OCI-LY1 (cell line): ENCODE measurements around the gene MTHFD1.

ENCODE experiments used
- H2AFZ ChIP-seq: fragments of 200-600 bp; sonication (generic), shearing (Covaris generic); 2 replicates; pipeline ENCODE4 v1.6.0; 2014; ENCODE audit warnings: antibody characterized with exemption, mild to moderate bottlenecking, low read length
- H3F3A ChIP-seq: fragments of 200-600 bp; sonication (generic), shearing (Covaris generic); 2 replicates; pipeline ENCODE4 v1.6.0; 2014; ENCODE audit warnings: mild to moderate bottlenecking, antibody characterized with exemption, low read length, moderate library complexity; ENCODE audit not compliant: insufficient read depth
- H3K27ac ChIP-seq: fragments of 200-600 bp; sonication (generic); 2 replicates; pipeline ENCODE4 v1.5.1; 2014; ENCODE audit warnings: low read length, mixed run types, mild to moderate bottlenecking, low read depth; ENCODE audit not compliant: poor library complexity, severe bottlenecking
- H3K27me3 ChIP-seq: fragments of 200-600 bp; sonication (generic); 2 replicates; pipeline ENCODE4 v1.6.0; 2014; ENCODE audit warnings: antibody characterized with exemption, mild to moderate bottlenecking, low read length, moderate library complexity; ENCODE audit not compliant: insufficient read depth
- H3K36me3 ChIP-seq: fragments of 200-600 bp; sonication (generic); 2 replicates; pipeline ENCODE4 v1.6.1; 2014; ENCODE audit warnings: mild to moderate bottlenecking, antibody characterized with exemption, low read length, moderate library complexity, mixed read lengths; ENCODE audit not compliant: insufficient read depth
- H3K4me1 ChIP-seq: fragments of 200-600 bp; sonication (generic); 2 replicates; pipeline ENCODE4 v1.5.1; 2014; ENCODE audit warnings: mild to moderate bottlenecking, low read length, moderate library complexity; ENCODE audit not compliant: insufficient read depth, severe bottlenecking
- H3K4me2 ChIP-seq: fragments of 200-600 bp; sonication (generic), shearing (Covaris generic); 2 replicates; pipeline ENCODE4 v1.6.1; 2014; ENCODE audit warnings: low read length
- H3K4me3 ChIP-seq: fragments of 200-600 bp; sonication (generic); 2 replicates; pipeline ENCODE4 v1.5.1; 2014; ENCODE audit warnings: low read length, low read depth, mild to moderate bottlenecking, mixed read lengths; ENCODE audit not compliant: poor library complexity, severe bottlenecking
- H3K79me2 ChIP-seq: fragments of 200-600 bp; shearing (Covaris generic); 2 replicates; pipeline ENCODE4 v1.6.1; 2016; ENCODE audit warnings: mixed run types, low read length, mixed read lengths; ENCODE audit not compliant: insufficient read depth
- H3K9ac ChIP-seq: fragments of 200-600 bp; sonication (generic), shearing (Covaris generic); 2 replicates; pipeline ENCODE4 v1.6.1; 2014; ENCODE audit warnings: mild to moderate bottlenecking, low read length, mixed read lengths
- H3K9me2 ChIP-seq: fragments of 200-600 bp; sonication (generic), shearing (Covaris generic); 2 replicates; pipeline ENCODE4 v1.6.1; 2014; ENCODE audit warnings: low read depth, mild to moderate bottlenecking, low read length, mixed read lengths
- H3K9me3 ChIP-seq: fragments of 200-600 bp; shearing (Covaris generic); 2 replicates; pipeline ENCODE4 v1.6.1; 2014; ENCODE audit warnings: low read length, mixed read lengths
- H4K20me1 ChIP-seq: fragments of 200-600 bp; sonication (generic), shearing (Covaris generic); 2 replicates; pipeline ENCODE4 v1.6.0; 2016; ENCODE audit warnings: mild to moderate bottlenecking, low read length; ENCODE audit not compliant: insufficient read depth
- EZH2 ChIP-seq: fragments of 200-600 bp; sonication (generic), shearing (Covaris generic); IDR thresholded peaks from 2 replicates; pipeline ENCODE4 v1.8.0; 2017; ENCODE audit warnings: borderline replicate concordance, mixed run types, mild to moderate bottlenecking, antibody characterized with exemption, low read length, moderate library complexity, mixed read lengths
- TF ChIP-seq, protein P1 (sequence below): fragments of 200-600 bp; sonication (generic), shearing (Covaris generic); IDR thresholded peaks from 2 replicates; pipeline ENCODE4 v1.5.1; 2017; ENCODE audit warnings: mild to moderate bottlenecking, antibody characterized with exemption, low read length, moderate library complexity, mixed read lengths

The MTHFD1 gene

DNA sequence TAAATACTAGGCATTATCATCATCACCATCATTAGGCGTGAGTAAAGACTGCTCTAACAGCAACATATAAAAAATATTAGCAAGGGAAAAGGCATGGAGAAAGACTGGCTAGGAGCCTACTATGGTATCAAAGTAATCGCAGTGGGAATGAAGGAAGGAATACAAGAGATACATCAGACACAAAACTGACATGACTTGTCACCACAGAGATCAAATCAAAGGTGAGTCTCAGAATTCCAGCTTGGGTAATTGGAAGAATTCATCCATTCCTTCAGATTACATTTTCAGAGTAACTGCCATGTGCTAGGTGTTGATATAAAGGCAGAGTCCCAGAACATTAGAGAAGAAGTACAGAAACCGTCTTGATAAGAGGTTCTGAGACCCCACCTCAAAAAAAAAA lies 105.3 kb downstream of the MTHFD1 start:
- peaks cover 15% of the 10 kb centered on the region for H3K79me2 ChIP-seq
- H4K20me1 ChIP-seq = no peaks in the 10 kb centered on the region
- H3K9ac ChIP-seq = no peak overlapping the region
- no peaks in the 10 kb centered on the region for H3K27me3 ChIP-seq
- no peaks in the 10 kb centered on the region for H3F3A ChIP-seq
- no peak overlapping the region for H3K4me2 ChIP-seq
- H3K9me2 ChIP-seq = no peaks in the 10 kb centered on the region
- peaks cover 56% of the 10 kb centered on the region for H3K36me3 ChIP-seq
- H3K4me1 ChIP-seq = peaks cover 5% of the 10 kb centered on the region
- H3K4me3 ChIP-seq = no peak overlapping the region
- H3K9me3 ChIP-seq = no peaks in the 10 kb centered on the region
- TF ChIP-seq, protein P1, sequence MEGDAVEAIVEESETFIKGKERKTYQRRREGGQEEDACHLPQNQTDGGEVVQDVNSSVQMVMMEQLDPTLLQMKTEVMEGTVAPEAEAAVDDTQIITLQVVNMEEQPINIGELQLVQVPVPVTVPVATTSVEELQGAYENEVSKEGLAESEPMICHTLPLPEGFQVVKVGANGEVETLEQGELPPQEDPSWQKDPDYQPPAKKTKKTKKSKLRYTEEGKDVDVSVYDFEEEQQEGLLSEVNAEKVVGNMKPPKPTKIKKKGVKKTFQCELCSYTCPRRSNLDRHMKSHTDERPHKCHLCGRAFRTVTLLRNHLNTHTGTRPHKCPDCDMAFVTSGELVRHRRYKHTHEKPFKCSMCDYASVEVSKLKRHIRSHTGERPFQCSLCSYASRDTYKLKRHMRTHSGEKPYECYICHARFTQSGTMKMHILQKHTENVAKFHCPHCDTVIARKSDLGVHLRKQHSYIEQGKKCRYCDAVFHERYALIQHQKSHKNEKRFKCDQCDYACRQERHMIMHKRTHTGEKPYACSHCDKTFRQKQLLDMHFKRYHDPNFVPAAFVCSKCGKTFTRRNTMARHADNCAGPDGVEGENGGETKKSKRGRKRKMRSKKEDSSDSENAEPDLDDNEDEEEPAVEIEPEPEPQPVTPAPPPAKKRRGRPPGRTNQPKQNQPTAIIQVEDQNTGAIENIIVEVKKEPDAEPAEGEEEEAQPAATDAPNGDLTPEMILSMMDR = no peak
- no peak for TF ChIP-seq EZH2
- H3K27ac ChIP-seq = no peak overlapping the region
- no peak overlapping the region for H2AFZ ChIP-seq

DNA sequence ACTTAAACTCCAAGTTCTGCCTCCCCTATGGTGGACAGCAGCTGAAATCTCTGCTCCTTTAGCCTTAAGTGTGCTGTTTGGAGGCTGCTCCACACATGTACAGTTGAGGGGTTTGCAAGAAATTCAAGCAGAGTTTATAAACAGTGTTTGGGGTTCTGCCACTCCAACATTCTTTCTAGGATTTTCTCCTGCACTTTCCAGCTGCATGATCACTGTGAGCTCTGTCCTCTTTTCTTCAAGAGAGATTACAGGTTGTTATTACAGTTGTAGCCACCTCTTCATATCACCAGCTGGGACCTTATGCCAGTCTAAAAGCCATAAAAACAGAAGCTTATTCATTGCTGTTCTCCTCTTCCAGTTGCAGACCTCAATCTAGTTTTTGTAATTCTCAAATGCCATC lies 107.1 kb downstream of the MTHFD1 start:
- Histone ChIP-seq H3K9me3 (no peaks in the 10 kb centered on the region), H3F3A (no peaks in the 10 kb centered on the region), H3K79me2 (peaks cover 28% of the 10 kb centered on the region), H3K4me3 (no peak overlapping the region), H3K27ac (no peak overlapping the region), H3K4me2 (no peak overlapping the region), H2AFZ (no peak overlapping the region), H3K36me3 (peaks cover 50% of the 10 kb centered on the region), H3K4me1 (peaks cover 11% of the 10 kb centered on the region), H3K27me3 (no peaks in the 10 kb centered on the region), H3K9ac (no peak overlapping the region), H3K9me2 (no peaks in the 10 kb centered on the region), H4K20me1 (no peaks in the 10 kb centered on the region)
- TF ChIP-seq, protein P1 = no peak
- TF ChIP-seq EZH2 = no peak

- H4K20me1 ChIP-seq = no peaks in the 10 kb centered on the region
- H3K9me3 ChIP-seq = no peaks in the 10 kb centered on the region
- peaks cover 38% of the 10 kb centered on the region for H3K36me3 ChIP-seq
- H3K79me2 ChIP-seq = peaks cover 43% of the 10 kb centered on the region
- no peak overlapping the region for H2AFZ ChIP-seq
- H3K4me3 ChIP-seq = no peak overlapping the region
- no peak overlapping the region for H3K9ac ChIP-seq
- H3K4me1 ChIP-seq = peaks cover 25% of the 10 kb centered on the region
- no peaks in the 10 kb centered on the region for H3K9me2 ChIP-seq
- H3K4me2 ChIP-seq = no peak overlapping the region
- TF ChIP-seq EZH2 = no peak
- TF ChIP-seq, protein P1 = no peak
- H3F3A ChIP-seq = no peaks in the 10 kb centered on the region
- no peak overlapping the region for H3K27ac ChIP-seq
- no peaks in the 10 kb centered on the region for H3K27me3 ChIP-seq
Observed at GRCh38 chr14:64496764-64497163, 108.6 kb downstream of the MTHFD1 start.
